Effector CD8-positive, alpha-beta T cell (primary cell): ENCODE results near the gene LTA4H.

Experiments used
- DNase-seq: peaks from one replicate; lab custom pipeline; 2025; lab: John Stamatoyannopoulos, UW

Gene LTA4H

GRCh38 chr12:96057986-96058553, 22.7 kb upstream of the LTA4H start:
- DNase-seq = no peak

- DNase-seq = no peak
These were observed 21.5 kb upstream of the LTA4H start for GRCh38 chr12:96056646-96057455.

GRCh38 chr12:96054244-96054610, 18.8 kb upstream of the LTA4H start:
- no peak for DNase-seq

- DNase-seq = no peak
These were observed 18.3 kb upstream of the LTA4H start for GRCh38 chr12:96053476-96054243.

- no peak for DNase-seq
These were observed 16.5 kb upstream of the LTA4H start for GRCh38 chr12:96051756-96052485.

GRCh38 chr12:96050139-96050538, 14.8 kb upstream of the LTA4H start:
- no peak for DNase-seq

- DNase-seq = no peak
These were observed 13.7 kb upstream of the LTA4H start for GRCh38 chr12:96049101-96049500.

- DNase-seq = no peak
These were observed 13.1 kb upstream of the LTA4H start for GRCh38 chr12:96048393-96048969.

- DNase-seq = no peak
These were observed 12.1 kb upstream of the LTA4H start for GRCh38 chr12:96047229-96048211.

- no peak for DNase-seq
These were observed 11.3 kb upstream of the LTA4H start for GRCh38 chr12:96046543-96047228.

- no peak for DNase-seq
These were observed 10.2 kb upstream of the LTA4H start for GRCh38 chr12:96045566-96045965.

GRCh38 chr12:96044943-96045290, 9.5 kb upstream of the LTA4H start:
- DNase-seq = no peak

GRCh38 chr12:96044017-96044942, 8.9 kb upstream of the LTA4H start:
- DNase-seq = no peak

- DNase-seq = no peak
These were observed 5.8 kb upstream of the LTA4H start for GRCh38 chr12:96041181-96041580.

GRCh38 chr12:96040305-96041133, 5.1 kb upstream of the LTA4H start:
- DNase-seq = no peak

- no peak for DNase-seq
These were observed 4.1 kb upstream of the LTA4H start for GRCh38 chr12:96039516-96039915.

GRCh38 chr12:96036765-96037455, 1.5 kb upstream of the LTA4H start:
- no peak for DNase-seq
